Stimulated activated CD4-positive, alpha-beta T cell treated with anti-CD3 and anti-CD28 coated beads, Interleukin-4, amount 100 ng/mL, for 48 hours (primary cell): Measurements from ENCODE around the gene NTRK2.

Experiments used
- DNase-seq, 2 donors: peaks; one replicate each; pipeline ENCODE4 v3.0.0-alpha.2; 2020; ENCODE audit warnings: low read depth in 2 of 2

NTRK2 gene

GRCh38 chr9:84681516-84682285 lies 12.2 kb downstream of the NTRK2 start:
- no peak for DNase-seq

- no peak for DNase-seq
These were observed 16.5 kb downstream of the NTRK2 start for GRCh38 chr9:84686068-84686467.

GRCh38 chr9:84688956-84689355 lies 19.4 kb downstream of the NTRK2 start:
- DNase-seq, result no peak

- no peak for DNase-seq
These were observed 22.1 kb downstream of the NTRK2 start for GRCh38 chr9:84691634-84692033.

GRCh38 chr9:84694248-84694647 lies 24.7 kb downstream of the NTRK2 start:
- DNase-seq, result no peak

- no peak for DNase-seq
These were observed 27.5 kb downstream of the NTRK2 start for GRCh38 chr9:84697042-84697441.

- peak; percentile 33 to 35 for DNase-seq
These were observed 28.1 kb downstream of the NTRK2 start for GRCh38 chr9:84697509-84698114.

GRCh38 chr9:84698323-84698722 lies 28.8 kb downstream of the NTRK2 start:
- DNase-seq, result no peak

- DNase-seq, result no peak
These were observed 30.5 kb downstream of the NTRK2 start for GRCh38 chr9:84699984-84700383.

- no peak for DNase-seq
These were observed 32.3 kb downstream of the NTRK2 start for GRCh38 chr9:84701801-84702200.

GRCh38 chr9:84702471-84702870 lies 32.9 kb downstream of the NTRK2 start:
- DNase-seq, result no peak

GRCh38 chr9:84703793-84704192 lies 34.3 kb downstream of the NTRK2 start:
- no peak for DNase-seq

GRCh38 chr9:84705128-84705527 lies 35.6 kb downstream of the NTRK2 start:
- DNase-seq, result no peak

GRCh38 chr9:84708400-84708799 lies 38.9 kb downstream of the NTRK2 start:
- no peak for DNase-seq

GRCh38 chr9:84709056-84709455 lies 39.5 kb downstream of the NTRK2 start:
- DNase-seq, result no peak

- no peak for DNase-seq
These were observed 41.3 kb downstream of the NTRK2 start for GRCh38 chr9:84710701-84711397.

- DNase-seq, result no peak
These were observed 41.9 kb downstream of the NTRK2 start for GRCh38 chr9:84711398-84711777.

GRCh38 chr9:84711936-84712335 lies 42.4 kb downstream of the NTRK2 start:
- DNase-seq, result no peak

- DNase-seq, result no peak
These were observed 46.7 kb downstream of the NTRK2 start for GRCh38 chr9:84716217-84716616.

GRCh38 chr9:84718476-84718875 lies 48.9 kb downstream of the NTRK2 start:
- no peak for DNase-seq

GRCh38 chr9:84722388-84722989 lies 53.0 kb downstream of the NTRK2 start:
- no peak for DNase-seq

GRCh38 chr9:84723426-84723825 lies 53.9 kb downstream of the NTRK2 start:
- DNase-seq, result no peak

GRCh38 chr9:84731696-84732095 lies 62.2 kb downstream of the NTRK2 start:
- DNase-seq, result no peak
